ENCODE data around the gene SLC26A9. TPM values are rescaled to one million over a fixed set of nuclear protein-coding genes. Genes with fewer than 3 reads are reported as not detected.

The SLC26A9 gene
- polyA plus RNA-seq, 1 of the 3 experiments (the other 2 are of a cell fraction), result not detected

DNA sequence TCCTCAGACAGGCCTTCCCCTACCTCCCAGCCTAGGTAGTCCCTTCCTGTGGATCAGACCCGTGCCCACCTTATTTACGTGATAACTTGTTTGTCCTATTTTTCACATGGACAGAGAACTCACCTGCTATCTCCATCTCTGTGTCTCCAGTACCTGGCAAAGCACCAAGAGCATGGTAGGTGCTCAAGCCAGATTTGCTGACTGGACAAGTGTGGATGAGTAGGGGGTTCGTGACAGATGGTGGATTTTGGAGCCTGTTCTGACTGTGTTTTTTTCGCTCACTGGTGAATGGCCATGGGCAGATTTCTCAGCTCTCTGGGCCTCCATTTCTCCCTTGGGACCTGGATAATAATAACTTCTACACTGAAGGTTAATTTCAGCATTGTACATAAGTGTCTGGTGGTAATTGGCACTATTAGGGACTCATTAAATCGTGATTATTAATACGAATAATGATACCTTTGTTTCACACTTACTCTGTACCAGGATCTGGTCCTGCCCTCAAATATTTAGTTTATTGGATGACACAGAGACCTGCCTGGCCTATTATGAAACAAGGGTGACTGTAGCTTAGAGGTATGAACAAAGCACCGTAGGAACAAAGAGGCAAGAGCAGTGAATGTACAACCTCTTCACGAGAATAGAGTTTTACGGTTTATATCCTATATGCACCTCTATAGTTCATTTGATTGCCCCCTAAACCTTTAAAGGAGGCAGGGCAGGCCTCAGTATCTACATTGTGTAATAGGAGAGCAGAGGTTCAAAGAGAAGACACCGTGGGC, 24.5 kb upstream of the SLC26A9 start:
- TF ChIP-seq NRF1 (IDR thresholded peaks at IDR 0.05; ENCODE audit: low read depth, low read length) (no peak), TEAD4 (IDR thresholded peaks at IDR 0.05; ENCODE audit: borderline replicate concordance, insufficient read depth) (no peak), TCF12 (IDR thresholded peaks at IDR 0.05) (no peak), MXI1 (IDR thresholded peaks at IDR 0.05; ENCODE audit: low read depth, low read length) (no peak), GATA2 (CRISPR knock-in tag; IDR thresholded peaks at IDR 0.05) (no peak), ZBTB33 (IDR thresholded peaks at IDR 0.05; ENCODE audit: borderline replicate concordance, low read depth) (no peak), JUND (IDR thresholded peaks at IDR 0.05) (no peak), SMC3 (IDR thresholded peaks at IDR 0.05; ENCODE audit: low read depth, low read length) (no peak), RXRA (IDR thresholded peaks at IDR 0.05; ENCODE audit: borderline replicate concordance, low read depth) (no peak), GABPA (IDR thresholded peaks at IDR 0.05; ENCODE audit: low read depth) (no peak), FOXM1 (IDR thresholded peaks at IDR 0.05; ENCODE audit: low read depth) (no peak), CHD2 (IDR thresholded peaks at IDR 0.05; ENCODE audit: low read length, partially characterized antibody) (no peak), MEF2A (IDR thresholded peaks at IDR 0.05; ENCODE audit: borderline replicate concordance, low read depth) (no peak), CTCF (IDR thresholded peaks at IDR 0.05) (no peak)
- TF ChIP-seq, protein P1, sequence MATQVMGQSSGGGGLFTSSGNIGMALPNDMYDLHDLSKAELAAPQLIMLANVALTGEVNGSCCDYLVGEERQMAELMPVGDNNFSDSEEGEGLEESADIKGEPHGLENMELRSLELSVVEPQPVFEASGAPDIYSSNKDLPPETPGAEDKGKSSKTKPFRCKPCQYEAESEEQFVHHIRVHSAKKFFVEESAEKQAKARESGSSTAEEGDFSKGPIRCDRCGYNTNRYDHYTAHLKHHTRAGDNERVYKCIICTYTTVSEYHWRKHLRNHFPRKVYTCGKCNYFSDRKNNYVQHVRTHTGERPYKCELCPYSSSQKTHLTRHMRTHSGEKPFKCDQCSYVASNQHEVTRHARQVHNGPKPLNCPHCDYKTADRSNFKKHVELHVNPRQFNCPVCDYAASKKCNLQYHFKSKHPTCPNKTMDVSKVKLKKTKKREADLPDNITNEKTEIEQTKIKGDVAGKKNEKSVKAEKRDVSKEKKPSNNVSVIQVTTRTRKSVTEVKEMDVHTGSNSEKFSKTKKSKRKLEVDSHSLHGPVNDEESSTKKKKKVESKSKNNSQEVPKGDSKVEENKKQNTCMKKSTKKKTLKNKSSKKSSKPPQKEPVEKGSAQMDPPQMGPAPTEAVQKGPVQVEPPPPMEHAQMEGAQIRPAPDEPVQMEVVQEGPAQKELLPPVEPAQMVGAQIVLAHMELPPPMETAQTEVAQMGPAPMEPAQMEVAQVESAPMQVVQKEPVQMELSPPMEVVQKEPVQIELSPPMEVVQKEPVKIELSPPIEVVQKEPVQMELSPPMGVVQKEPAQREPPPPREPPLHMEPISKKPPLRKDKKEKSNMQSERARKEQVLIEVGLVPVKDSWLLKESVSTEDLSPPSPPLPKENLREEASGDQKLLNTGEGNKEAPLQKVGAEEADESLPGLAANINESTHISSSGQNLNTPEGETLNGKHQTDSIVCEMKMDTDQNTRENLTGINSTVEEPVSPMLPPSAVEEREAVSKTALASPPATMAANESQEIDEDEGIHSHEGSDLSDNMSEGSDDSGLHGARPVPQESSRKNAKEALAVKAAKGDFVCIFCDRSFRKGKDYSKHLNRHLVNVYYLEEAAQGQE (IDR thresholded peaks at IDR 0.05; ENCODE audit: low read depth, low read length), result no peak

More for the DNA sequence above, 24.5 kb upstream of the SLC26A9 start:
- Histone ChIP-seq H3K9me3 (no peaks in the 10 kb centered on the region), H3K4me1 (ENCODE audit: control insufficient read depth in 1 of 2, insufficient read depth in 2 of 2, low read depth in 1 of 2, low read length in 1 of 2) (no peaks in the 10 kb centered on the region), H3F3A (replicated peaks; ENCODE audit: insufficient read depth) (no peaks in the 10 kb centered on the region), H3K9me2 (no peaks in the 10 kb centered on the region), H3K4me3 (ENCODE audit: low read depth in 2 of 2, low read length in 1 of 2) (no peak overlapping the region), H2AFZ (ENCODE audit: low read depth) (no peak overlapping the region), H3K27me3 (ENCODE audit: insufficient read depth) (no peaks in the 10 kb centered on the region), H3K36me3 (replicated peaks in 1 of 2; ENCODE audit: control insufficient read depth in 1 of 2, insufficient read depth in 2 of 2, low read length in 1 of 2) (no peaks in the 10 kb centered on the region), H3K4me2 (no peak overlapping the region), H4K20me1 (ENCODE audit: insufficient read depth) (no peaks in the 10 kb centered on the region), H3K9ac (no peak overlapping the region), H3K79me2 (ENCODE audit: insufficient read depth) (no peaks in the 10 kb centered on the region), H3K27ac (ENCODE audit: low read depth in 2 of 2, low read length in 1 of 2) (no peak overlapping the region)
- CTCF ChIA-PET, result interaction anchor here (0.6 to 6.3 kb wide), 7 partner anchors 9 to 177 kb away, joined by 3 to 62 read pairs (median 5); no protein-coding TSS in a partner anchor
- 59% methylated on average over 10 of the region's 10 CpGs for WGBS (ENCODE audit: low lambda C conversion rate)
- no peak for DNase-seq
- POLR2A ChIA-PET, result no interaction called here
